Measurements from ENCODE around the gene CYBRD1. TPM values are rescaled to one million over a fixed set of nuclear protein-coding genes. Genes with fewer than 3 reads are reported as not detected.
"Not testable (repeated sequence)": the region's sequence is repeated elsewhere in the genome, so short reads cannot be mapped to it uniquely, and the experiment has no call there.

The CYBRD1 gene
- total RNA-seq, 1 donor from 2014 or later, result 313 TPM

DNA sequence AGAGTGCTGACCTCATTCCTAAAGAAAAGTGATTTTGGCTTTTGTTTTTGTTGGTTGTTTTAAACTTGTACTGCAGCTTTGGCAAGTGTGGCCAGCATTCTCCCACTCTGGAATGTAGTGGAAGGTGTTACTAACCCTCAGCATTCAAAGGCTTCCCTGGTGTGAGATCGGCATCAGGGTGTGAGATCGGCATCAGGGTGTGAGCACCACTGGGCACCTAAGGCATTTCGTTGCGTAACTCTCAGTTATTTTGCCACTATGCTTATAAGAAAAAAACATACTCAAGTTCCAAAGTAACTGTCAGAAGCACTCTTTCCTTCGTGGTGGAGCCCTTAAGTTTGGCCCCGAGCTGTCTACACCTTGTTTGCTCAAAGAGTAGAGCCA is 1.7 kb downstream of the CYBRD1 start:
- no peaks in the 10 kb centered on the region for H3K9me3 ChIP-seq
- TF ChIP-seq, protein P1, sequence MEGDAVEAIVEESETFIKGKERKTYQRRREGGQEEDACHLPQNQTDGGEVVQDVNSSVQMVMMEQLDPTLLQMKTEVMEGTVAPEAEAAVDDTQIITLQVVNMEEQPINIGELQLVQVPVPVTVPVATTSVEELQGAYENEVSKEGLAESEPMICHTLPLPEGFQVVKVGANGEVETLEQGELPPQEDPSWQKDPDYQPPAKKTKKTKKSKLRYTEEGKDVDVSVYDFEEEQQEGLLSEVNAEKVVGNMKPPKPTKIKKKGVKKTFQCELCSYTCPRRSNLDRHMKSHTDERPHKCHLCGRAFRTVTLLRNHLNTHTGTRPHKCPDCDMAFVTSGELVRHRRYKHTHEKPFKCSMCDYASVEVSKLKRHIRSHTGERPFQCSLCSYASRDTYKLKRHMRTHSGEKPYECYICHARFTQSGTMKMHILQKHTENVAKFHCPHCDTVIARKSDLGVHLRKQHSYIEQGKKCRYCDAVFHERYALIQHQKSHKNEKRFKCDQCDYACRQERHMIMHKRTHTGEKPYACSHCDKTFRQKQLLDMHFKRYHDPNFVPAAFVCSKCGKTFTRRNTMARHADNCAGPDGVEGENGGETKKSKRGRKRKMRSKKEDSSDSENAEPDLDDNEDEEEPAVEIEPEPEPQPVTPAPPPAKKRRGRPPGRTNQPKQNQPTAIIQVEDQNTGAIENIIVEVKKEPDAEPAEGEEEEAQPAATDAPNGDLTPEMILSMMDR (IDR thresholded peaks at IDR 0.05), result no peak
- no peak for DNase-seq
- peak overlapping the region; percentile 71 for H3K4me3 ChIP-seq
- peak overlapping the region; percentile 91 for H3K27ac ChIP-seq
- no peaks in the 10 kb centered on the region for H3K27me3 ChIP-seq
- H3K36me3 ChIP-seq, result no peaks in the 10 kb centered on the region
- H3K4me1 ChIP-seq, result peaks cover 15% of the 10 kb centered on the region
- intact Hi-C loops (cut with DNase I), result no loop called here
- peak; percentile 74 for ATAC-seq

- TF ChIP-seq, protein P1 (IDR thresholded peaks at IDR 0.05), result peak; percentile 53
- no peaks in the 10 kb centered on the region for H3K9me3 ChIP-seq
- DNase-seq (no peak), ATAC-seq (peak; percentile 41)
- H3K27me3 ChIP-seq, result no peaks in the 10 kb centered on the region
- peaks cover 26% of the 10 kb centered on the region for H3K4me1 ChIP-seq
- no peaks in the 10 kb centered on the region for H3K36me3 ChIP-seq
- H3K27ac ChIP-seq, result no peak overlapping the region
- no peak overlapping the region for H3K4me3 ChIP-seq
- intact Hi-C loops (cut with DNase I), result no loop called here
Observed at GRCh38 chr2:171529914-171530313, 7.6 kb downstream of the CYBRD1 start.

GRCh38 chr2:171530378-171530777 is 8.1 kb downstream of the CYBRD1 start:
- Histone ChIP-seq H3K4me1 (peaks cover 22% of the 10 kb centered on the region), H3K36me3 (no peaks in the 10 kb centered on the region), H3K4me3 (no peak overlapping the region), H3K27me3 (no peaks in the 10 kb centered on the region), H3K9me3 (no peaks in the 10 kb centered on the region), H3K27ac (no peak overlapping the region)
- DNase-seq, result no peak
- peak; percentile 72 for ATAC-seq
- intact Hi-C loops (cut with DNase I), result no loop called here
- TF ChIP-seq, protein P1 (IDR thresholded peaks at IDR 0.05), result no peak

DNA sequence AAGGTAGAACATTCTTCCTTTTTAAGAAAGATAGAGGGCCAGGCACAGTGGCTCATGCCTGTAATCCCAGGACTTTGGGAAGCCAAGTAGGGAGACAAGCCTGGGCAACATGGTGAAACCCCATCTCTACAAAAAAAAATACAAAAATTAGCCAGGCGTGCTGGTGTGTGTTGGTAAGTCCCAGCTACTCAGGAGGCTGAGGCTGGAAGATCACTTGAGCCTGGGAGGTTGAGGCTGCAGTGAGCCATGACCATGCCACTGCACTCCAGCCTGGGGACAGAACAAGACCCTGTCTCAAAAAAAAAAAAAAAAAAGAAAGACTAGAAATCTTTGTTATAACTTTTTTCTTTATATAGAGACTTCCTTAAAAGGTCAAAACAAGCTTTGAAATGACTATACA is 8.6 kb downstream of the CYBRD1 start:
- H3K36me3 ChIP-seq; H3K9me3 ChIP-seq; H3K27ac ChIP-seq; intact Hi-C loops (cut with DNase I); ATAC-seq; H3K27me3 ChIP-seq; DNase-seq; H3K4me3 ChIP-seq: not testable (repeated sequence)
- peaks cover 20% of the 10 kb centered on the region for H3K4me1 ChIP-seq

DNA sequence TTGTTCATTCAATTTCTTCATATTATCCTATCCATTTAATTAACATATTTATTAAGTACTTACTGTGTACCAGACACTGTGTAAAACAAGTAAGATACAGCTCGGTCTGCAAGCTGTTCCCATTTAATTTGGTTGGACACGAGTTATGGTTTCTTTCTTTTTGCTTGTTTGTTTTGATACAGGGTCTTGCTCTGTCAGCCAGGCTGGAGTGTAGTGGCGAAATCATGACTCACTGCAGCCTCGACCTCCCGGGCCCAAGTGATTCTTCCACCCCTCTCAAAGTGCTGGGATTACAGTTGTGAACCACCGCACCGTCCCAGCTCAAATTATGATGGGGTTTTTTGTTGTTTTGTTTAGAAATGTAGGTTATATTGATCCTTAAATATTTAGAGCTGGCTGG is 9.0 kb downstream of the CYBRD1 start:
- Histone ChIP-seq H3K4me3 (no peak overlapping the region), H3K4me1 (peaks cover 20% of the 10 kb centered on the region), H3K27ac (no peak overlapping the region), H3K9me3 (no peaks in the 10 kb centered on the region), H3K36me3 (no peaks in the 10 kb centered on the region), H3K27me3 (no peaks in the 10 kb centered on the region)
- ATAC-seq, result no peak
- intact Hi-C loops (cut with DNase I), result no loop called here
- TF ChIP-seq, protein P1 (IDR thresholded peaks at IDR 0.05), result no peak
- DNase-seq, result no peak

DNA sequence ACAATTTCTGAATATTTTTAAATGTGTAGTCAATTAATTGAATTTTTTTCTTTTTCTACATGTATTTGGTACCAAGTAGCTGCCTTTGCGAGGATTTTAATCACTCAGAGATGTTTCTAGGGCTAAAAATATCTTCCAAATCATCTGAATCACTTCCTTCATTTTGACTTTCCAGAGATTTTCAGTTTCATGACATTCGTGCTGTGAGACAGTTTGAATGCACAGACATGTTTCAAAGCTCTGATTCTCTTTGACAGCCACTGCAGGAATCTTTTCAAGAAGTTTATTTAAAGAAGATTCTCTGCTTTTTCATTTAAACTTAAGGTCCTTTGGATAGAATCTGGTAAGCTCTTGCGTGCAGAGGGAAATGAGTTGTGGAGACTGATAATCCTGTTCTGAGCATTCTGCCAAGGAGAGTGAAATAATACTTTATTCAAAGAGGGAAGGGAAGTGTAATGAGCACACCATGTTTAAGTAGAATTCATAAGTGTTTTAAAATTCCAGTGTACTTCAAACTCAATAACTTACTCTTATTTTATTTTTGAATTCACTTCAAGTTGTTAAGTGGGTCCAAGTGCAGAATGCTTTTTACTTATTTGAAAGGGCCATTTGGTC is 9.7 kb downstream of the CYBRD1 start:
- TF ChIP-seq, protein P1 (IDR thresholded peaks at IDR 0.05), result no peak
- ATAC-seq, result peak; percentile 28
- intact Hi-C loops (cut with DNase I), result no loop called here

More for the DNA sequence above, 9.7 kb downstream of the CYBRD1 start:
- Histone ChIP-seq H3K27ac (no peak overlapping the region), H3K4me3 (no peak overlapping the region), H3K9me3 (no peaks in the 10 kb centered on the region), H3K4me1 (peaks cover 20% of the 10 kb centered on the region), H3K36me3 (no peaks in the 10 kb centered on the region), H3K27me3 (no peaks in the 10 kb centered on the region)
- DNase-seq, result no peak

All from upper lobe of right lung (tissue), 1 donor.